Myocyte (in vitro differentiated cells): ENCODE data around the gene PCDHB13. TPM values are rescaled to one million over a fixed set of nuclear protein-coding genes. Genes with fewer than 3 reads are reported as not detected.

Experiments
- DNase-seq: peaks from one replicate; pipeline ENCODE4 v3.0.0-alpha.2; 2012; ENCODE audit warnings: low read depth
- total RNA-seq: library from RNA; depleted of rRNA; stranded (reverse); fragments of >200 nt; gene quantifications from 2 replicates; pipeline ENCODE4 v1.2.3, GENCODE V29; 2014

The PCDHB13 gene
- total RNA-seq, 1 donor from 2014 or later: 6.4 TPM

DNA sequence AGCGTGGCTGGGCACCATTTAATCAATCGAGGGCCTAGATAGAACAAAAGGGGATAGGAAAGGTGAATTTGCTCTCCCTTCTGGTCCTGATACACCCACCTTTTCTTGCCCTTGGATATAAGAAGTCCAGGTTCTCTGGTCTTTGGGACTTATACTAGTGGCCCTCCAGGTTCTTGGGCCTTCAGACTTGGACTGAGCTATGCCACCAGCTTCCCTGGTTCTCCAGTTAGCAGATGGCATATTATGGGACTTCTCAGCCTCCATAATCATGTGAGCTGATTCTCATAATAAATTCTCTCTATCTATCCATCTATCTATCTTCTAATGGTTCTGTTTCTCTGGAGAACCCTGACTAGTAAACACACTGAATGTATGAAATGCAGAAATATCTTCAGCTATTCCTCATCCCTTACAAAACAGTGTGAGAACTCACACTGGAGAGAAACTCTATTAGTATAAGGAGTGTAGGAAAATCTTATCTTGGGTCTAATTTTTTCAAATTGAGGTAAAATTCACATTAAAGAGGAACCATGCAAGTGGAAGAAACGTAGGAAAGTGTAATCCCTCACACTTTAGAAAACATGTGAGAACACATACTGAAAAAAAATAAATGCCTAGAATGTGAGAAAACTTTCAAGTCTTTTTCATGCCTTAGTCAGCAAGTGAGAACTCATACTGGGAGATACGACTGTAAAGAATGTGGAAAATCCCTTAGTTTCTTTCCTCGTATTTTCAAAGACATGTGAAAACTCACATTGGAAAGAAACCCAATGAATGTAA, 46.9 kb downstream of the PCDHB13 start:
- DNase-seq: peak; percentile 16

DNA sequence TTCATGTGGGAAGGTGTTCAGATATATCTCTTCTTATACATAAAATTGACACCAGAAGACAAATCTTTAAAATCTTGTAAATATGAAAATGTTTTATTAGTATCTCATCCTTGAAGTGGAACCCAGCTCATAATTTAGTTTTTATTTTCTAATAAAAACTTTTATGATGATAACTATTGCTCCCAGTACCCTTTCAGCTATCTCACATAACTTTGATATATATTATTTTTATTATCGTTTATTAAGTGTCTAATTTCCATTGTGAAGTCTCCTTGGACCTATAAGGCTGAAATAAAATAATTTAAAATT, 47.5 kb downstream of the PCDHB13 start:
- no peak for DNase-seq

Other genes with a start within 250 kb of the PCDHB13 start
- 0.05 and 0.10 TPM in 2 replicates for gene PCDHAC2, start 247.4 kb upstream of the PCDHB13 start, total RNA-seq
- gene PCDHB1, start 162.5 kb upstream of the PCDHB13 start, total RNA-seq: not detected in 2 replicates
- 20.3 and 21.5 TPM in 2 replicates for gene PCDHB2, start 119.3 kb upstream of the PCDHB13 start, total RNA-seq
- 4.2 and 4.7 TPM in 2 replicates for gene PCDHB3, start 113.4 kb upstream of the PCDHB13 start, total RNA-seq
- 6.6 and 7.1 TPM in 2 replicates for gene PCDHB4, start 92.1 kb upstream of the PCDHB13 start, total RNA-seq
- 0.36 and 1.0 TPM in 2 replicates for gene PCDHB5, start 78.7 kb upstream of the PCDHB13 start, total RNA-seq
- 1.5 and 2.3 TPM in 2 replicates for gene PCDHB6, start 63.9 kb upstream of the PCDHB13 start, total RNA-seq
- gene PCDHB7, start 41.3 kb upstream of the PCDHB13 start, total RNA-seq: 5.1 and 6.6 TPM in 2 replicates
- gene PCDHB8, start 36.1 kb upstream of the PCDHB13 start, total RNA-seq: 9.5 and 10.4 TPM in 2 replicates
- 13.5 and 14.7 TPM in 2 replicates for gene PCDHB16, start 31.5 kb upstream of the PCDHB13 start, total RNA-seq
- gene PCDHB9, start 26.8 kb upstream of the PCDHB13 start, total RNA-seq: 6.8 TPM in 2 replicates
- 6.7 and 7.4 TPM in 2 replicates for gene PCDHB10, start 21.6 kb upstream of the PCDHB13 start, total RNA-seq
- gene PCDHB11, start 14.3 kb upstream of the PCDHB13 start, total RNA-seq: 3.9 and 5.3 TPM in 2 replicates
- gene PCDHB12, start 5.2 kb upstream of the PCDHB13 start, total RNA-seq: 5.4 and 7.2 TPM in 2 replicates
- gene PCDHB14, start 9.4 kb downstream of the PCDHB13 start, total RNA-seq: 6.2 and 6.9 TPM in 2 replicates
- gene PCDHB15, start 31.5 kb downstream of the PCDHB13 start, total RNA-seq: 3.1 and 4.6 TPM in 2 replicates
- 0.43 and 0.62 TPM in 2 replicates for gene SLC25A2, start 90.1 kb downstream of the PCDHB13 start, total RNA-seq
- 97.0 and 116 TPM in 2 replicates for gene TAF7, start 106.9 kb downstream of the PCDHB13 start, total RNA-seq
- 5.2 and 5.9 TPM in 2 replicates for gene PCDHGA1, start 116.6 kb downstream of the PCDHB13 start, total RNA-seq
- 0.94 and 1.1 TPM in 2 replicates for gene PCDHGA2, start 124.8 kb downstream of the PCDHB13 start, total RNA-seq
- 0.48 and 0.57 TPM in 2 replicates for gene PCDHGA3, start 129.9 kb downstream of the PCDHB13 start, total RNA-seq
- gene PCDHGB1, start 136.2 kb downstream of the PCDHB13 start, total RNA-seq: 8.7 and 9.8 TPM in 2 replicates
- gene PCDHGA4, start 141.1 kb downstream of the PCDHB13 start, total RNA-seq: 2.9 and 3.3 TPM in 2 replicates
- gene PCDHGB2, start 146.1 kb downstream of the PCDHB13 start, total RNA-seq: 14.0 and 14.5 TPM in 2 replicates
- gene PCDHGA5, start 150.2 kb downstream of the PCDHB13 start, total RNA-seq: 1.7 and 2.2 TPM in 2 replicates
- 1.8 TPM in 2 replicates for gene PCDHGB3, start 156.3 kb downstream of the PCDHB13 start, total RNA-seq
- 0.88 and 1.8 TPM in 2 replicates for gene PCDHGA6, start 160.0 kb downstream of the PCDHB13 start, total RNA-seq
- 1.1 and 2.3 TPM in 2 replicates for gene PCDHGA7, start 168.8 kb downstream of the PCDHB13 start, total RNA-seq
- 1.1 and 2.2 TPM in 2 replicates for gene PCDHGB4, start 173.8 kb downstream of the PCDHB13 start, total RNA-seq
- gene PCDHGA8, start 178.7 kb downstream of the PCDHB13 start, total RNA-seq: 1.6 and 2.2 TPM in 2 replicates
- 0.47 and 1.4 TPM in 2 replicates for gene PCDHGB5, start 184.0 kb downstream of the PCDHB13 start, total RNA-seq
- gene PCDHGA9, start 188.9 kb downstream of the PCDHB13 start, total RNA-seq: 0.88 and 1.7 TPM in 2 replicates
- gene PCDHGB6, start 194.1 kb downstream of the PCDHB13 start, total RNA-seq: 0.78 and 0.96 TPM in 2 replicates
- gene PCDHGA10, start 199.1 kb downstream of the PCDHB13 start, total RNA-seq: 32.1 and 35.7 TPM in 2 replicates
- 1.4 and 3.4 TPM in 2 replicates for gene PCDHGB7, start 203.8 kb downstream of the PCDHB13 start, total RNA-seq
- gene PCDHGA11, start 207.1 kb downstream of the PCDHB13 start, total RNA-seq: 2.0 and 2.1 TPM in 2 replicates
- 4.3 and 4.6 TPM in 2 replicates for gene PCDHGA12, start 216.6 kb downstream of the PCDHB13 start, total RNA-seq